ENCODE results near the gene SH2D3A.
A peak's percentile ranks its signal among the peaks of the same experiment; 100 is the strongest.
"Not testable (repeated sequence)": the region's sequence is repeated elsewhere in the genome, so short reads cannot be mapped to it uniquely, and the experiment has no call there.

The SH2D3A gene

DNA sequence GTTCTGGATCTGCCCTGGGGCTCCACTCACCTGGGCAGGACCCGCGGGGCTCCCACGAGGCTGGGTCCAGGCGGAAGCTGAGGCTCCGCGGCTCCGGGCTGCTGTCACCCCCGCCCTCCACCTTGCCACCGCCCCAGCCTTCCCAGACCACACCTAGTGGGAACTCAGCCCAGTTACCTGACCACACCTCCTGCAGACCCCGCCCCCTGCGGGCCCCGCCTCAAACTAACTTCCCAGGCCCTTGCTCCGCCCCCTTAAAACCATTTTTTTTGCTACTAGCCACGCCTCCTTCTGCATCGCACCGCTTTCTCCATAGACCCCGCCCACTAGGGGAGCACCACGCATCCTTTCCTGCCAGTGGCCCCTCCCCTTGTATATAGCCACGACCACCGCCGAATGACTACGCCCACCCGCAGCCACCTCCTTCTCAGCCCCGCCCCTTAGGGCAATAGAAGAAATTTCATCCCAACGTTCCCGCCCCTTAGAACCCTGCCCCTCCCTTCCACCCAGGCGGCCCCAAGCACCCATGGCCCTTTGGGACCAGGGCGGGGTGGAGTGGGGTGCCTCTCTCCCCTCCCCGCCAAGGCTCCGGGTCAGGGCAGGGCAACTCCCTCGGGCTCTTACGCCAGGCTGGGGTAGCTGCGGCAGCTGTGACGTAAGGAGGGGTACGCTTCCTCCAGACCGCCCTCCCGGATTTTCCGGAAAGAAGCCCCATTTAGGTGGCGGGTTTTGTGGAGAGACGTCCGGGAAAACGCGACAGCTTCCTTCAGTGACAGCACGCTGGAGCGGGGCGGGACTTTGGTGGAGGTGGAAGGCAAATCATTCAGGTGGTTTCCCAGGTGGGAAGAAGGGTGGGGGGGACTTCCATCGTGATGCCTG, at the start of gene SH2D3A:
Gene SH2D3A, minus strand, starts transcription at position 79 of the 879 bp plus-strand sequence. CDS start 3,687 bp downstream, outside the sequence.
- DNase-seq (ENCODE audit: low read depth in 2 of 2): peak; percentile 90 to 94

DNA sequence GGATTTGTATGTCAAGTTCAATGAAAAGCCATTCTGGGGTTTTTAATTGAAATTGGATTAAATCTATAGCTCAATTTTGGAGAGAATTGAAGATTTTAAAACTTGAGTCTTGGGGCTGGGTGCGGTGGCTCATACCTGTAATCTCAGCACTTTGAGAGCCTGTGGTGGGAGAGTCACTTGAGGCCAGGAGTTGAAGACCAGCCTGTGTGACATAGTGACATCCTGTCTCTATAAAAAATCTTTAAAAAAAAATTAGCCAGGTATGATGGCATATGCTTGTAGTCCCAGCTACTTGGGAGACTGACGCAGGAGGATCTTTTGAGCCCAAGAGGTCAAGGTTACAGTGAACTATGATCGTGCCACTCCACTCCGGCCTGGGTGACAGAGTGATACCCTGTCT, 46.4 kb upstream of the SH2D3A start:
- no peak for DNase-seq (ENCODE audit: low read depth in 2 of 2)

DNA sequence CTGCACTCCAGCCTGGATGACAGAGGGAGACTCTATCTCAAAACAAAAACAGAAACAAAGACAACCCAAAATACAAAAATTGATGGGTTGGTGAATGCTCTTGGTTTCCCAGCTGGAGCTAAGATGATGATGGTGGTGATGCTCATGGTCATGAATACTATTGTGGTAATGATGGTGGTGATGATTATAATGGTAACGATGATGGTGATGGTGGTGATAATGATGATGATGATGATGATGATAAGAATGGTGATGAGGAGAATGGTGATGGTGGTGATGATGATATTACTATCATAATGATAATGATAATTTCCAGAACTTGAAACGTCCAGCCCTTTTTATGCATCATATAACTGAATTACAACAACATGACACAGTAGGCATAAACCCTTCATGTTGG, 45.4 kb upstream of the SH2D3A start:
- no peak for DNase-seq (ENCODE audit: low read depth in 2 of 2)

DNA sequence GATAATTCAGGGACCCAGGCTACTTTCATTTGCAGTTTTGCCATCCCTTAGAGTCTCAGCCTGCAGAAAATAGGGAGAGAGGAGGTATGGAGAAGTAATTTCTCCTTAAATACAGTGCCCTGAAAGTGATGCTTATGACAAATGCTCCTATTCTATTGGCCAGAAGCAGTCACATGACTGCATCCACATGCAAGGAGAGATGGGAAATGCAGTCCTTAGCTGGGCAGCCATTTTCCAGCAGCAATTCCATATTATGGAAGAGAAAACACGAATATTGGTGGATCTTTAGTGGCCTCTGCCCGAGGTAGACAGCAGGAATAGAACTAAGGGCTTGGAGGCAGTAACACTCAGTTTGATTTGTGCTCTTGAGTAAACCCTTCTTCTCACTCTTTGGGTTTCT, 44.7 kb upstream of the SH2D3A start:
- no peak for DNase-seq (ENCODE audit: low read depth in 2 of 2)

DNA sequence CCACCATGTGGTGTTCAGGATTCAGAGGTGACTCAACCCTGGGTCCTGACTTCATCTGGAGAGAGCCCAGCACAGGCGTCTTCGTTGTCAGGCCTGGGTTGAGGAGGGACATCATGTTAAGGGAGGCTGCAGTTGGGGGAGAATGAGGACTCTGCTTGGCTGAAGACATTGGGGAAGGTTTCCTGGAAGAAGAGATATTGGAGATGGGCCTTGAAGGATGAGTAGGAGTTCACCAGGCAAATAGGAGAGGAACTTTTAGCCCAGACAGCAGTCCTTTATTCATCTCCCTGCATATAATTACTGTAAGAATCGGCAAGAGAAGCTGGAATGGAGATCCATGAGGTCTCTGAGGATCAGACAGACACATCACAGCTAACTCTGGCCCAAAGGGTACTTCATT, 44.1 kb upstream of the SH2D3A start:
- no peak for DNase-seq (ENCODE audit: low read depth in 2 of 2)

DNA sequence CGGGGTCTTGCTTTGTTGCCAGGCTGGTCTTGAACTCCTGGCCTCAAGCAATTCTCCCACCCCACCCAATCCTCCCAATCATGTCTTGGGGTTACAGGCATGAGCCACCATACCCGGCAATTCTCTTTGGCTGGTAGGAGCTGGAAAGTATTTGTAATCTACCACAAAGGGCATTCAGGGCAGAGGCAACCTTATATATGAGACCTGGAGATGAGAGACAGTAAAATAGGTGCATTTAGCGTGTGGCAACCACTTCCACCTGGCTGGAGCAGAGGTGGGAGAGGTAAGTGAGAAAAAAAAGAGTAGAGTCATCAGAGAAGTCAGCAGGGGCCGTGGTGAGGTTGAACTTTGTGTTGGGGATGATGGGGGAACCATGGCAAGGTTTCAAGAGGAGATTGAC, 42.0 kb upstream of the SH2D3A start:
- no peak for DNase-seq (ENCODE audit: low read depth in 2 of 2)

DNA sequence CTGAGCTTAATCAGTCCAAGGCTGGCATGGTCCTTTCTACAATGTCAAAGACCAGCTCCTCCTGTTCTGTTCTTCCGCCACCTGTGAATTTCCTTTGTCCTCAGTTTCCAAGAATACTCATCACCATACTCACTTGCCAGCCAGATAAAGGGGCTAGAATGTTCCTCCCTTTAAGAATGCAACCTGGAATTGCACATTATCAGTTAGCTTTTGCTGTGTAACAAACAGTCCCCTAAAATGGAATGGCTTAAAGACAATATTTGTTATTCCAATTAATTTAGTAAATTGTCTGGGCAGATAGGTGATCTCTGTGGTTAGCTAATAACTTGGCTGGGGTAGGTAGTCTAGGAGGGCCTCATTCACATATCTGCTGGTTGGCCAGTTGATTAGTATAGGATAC, 41.3 kb upstream of the SH2D3A start:
- DNase-seq (ENCODE audit: low read depth in 2 of 2): no peak

DNA sequence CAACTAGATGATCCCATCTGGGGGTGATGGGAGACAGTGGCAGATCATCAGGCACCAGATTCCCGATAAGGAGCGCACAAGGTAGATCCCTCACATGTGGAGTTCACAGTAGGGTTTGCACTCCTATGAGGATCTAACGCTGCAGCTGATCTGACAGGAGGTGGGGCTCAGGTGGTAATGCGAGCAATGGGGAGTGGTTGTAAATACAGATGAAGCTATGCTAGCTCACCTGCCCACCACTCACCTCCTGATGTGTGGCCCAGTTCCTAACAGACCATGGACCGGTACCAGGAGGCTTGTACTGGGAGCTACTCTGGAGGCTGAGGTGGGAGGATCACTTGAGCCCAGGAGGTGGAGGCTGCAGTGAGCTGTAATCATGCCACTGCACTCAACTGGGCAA, 40.1 kb upstream of the SH2D3A start:
- no peak for DNase-seq (ENCODE audit: low read depth in 2 of 2)

DNA sequence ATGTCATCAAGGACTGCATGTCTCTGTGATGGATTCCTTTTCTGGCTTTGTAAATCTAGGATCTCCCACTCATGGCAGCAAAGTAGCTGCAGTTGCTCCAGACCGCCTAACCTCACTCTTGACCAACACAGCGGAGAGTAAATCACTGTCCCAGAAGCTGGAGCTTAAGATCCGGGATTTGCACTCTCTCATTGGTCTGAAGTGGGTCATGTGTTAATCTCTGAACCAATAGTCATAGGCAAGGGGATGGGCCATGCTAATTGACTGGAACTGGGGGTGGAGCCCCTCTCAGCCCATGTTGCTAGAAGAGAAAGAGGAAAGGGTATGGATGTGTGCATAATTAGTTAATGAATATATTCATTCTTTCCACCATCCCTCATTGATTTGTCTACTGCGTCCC, 39.3 kb upstream of the SH2D3A start:
- DNase-seq (ENCODE audit: low read depth in 2 of 2): no peak

DNA sequence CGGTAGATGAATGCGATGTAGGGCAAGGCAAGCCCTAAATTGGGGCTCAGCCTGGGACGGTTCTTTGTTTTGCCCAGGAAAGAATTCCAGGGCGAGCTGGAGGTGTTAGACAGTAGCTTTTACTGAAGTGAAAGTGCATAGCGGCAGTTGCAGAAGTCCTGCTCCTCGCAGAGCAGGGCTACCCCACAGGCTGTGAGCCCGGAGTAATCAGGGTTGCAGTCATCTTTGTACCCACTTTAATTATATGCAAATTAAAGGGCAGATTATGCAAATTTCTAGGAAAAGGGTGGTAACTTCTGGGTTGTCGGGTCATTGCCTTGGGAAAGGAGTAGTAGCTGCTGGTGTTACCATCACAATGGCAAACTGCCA, 35.8 kb upstream of the SH2D3A start:
- no peak for DNase-seq (ENCODE audit: low read depth in 2 of 2)

DNA sequence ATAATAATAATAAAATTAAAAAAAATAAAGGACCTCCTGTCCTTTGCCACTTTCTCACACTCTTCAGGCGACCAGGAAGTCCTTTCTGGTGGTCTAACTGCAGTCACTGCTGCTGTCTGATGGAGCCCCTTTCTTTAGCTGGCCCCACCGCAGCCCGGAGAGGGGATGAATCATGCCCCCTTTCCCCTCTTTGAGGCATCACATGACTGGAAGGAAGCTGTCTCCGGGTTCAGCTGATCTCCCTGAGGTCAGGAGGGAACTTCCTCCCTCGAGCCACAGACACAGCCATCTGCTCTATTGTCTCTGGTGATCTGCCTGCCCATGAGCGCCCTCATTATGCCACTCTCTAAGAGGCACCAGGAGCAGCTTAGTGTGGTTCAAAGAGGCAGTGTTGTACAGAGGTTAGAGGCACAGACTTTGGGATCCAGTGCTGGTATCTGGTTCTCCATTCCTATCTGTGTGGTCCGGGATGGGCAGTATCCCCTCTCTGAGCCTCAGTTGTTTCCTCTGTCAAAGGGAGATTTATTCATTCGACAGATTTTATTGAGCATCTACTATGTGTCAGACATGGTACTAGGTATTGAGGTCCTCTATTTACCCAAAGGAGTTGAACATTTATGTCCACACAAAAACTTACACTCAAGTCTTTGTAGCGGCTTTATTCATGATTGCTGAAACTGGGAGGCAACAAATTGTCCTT, 35.3 kb upstream of the SH2D3A start:
- peak; percentile 24 to 30 for DNase-seq (ENCODE audit: low read depth in 2 of 2)

DNA sequence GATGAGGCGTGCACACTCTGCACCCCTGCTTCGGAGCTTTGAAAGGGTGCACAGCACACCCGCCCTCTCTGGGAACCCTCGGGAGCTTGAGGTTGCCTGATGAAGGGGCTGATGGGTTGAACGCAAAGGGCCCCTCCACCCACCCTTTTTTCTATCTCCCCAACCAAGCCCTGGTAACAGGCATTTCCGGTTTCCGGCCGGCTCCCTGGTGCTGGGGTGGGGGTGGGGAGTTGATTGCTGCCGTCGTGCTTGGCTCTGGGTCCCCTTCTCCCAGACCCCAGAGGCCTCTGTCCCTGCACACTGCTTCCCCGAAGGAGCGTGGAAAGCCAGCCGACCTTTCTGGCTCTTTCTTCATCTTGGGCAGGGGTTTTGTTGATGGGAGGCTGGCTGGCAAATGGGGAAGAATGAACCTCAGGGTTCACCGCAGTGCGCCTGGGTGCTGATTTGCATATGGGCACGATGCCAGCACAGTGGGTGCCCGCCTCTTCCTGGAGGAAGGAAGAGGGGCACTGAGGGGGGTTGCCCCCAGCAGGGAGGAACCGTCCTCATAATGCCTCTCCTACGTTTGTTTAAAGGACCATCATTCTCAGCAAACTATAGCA, 34.4 kb upstream of the SH2D3A start:
- DNase-seq (ENCODE audit: low read depth in 2 of 2): peak; percentile 51 to 63

DNA sequence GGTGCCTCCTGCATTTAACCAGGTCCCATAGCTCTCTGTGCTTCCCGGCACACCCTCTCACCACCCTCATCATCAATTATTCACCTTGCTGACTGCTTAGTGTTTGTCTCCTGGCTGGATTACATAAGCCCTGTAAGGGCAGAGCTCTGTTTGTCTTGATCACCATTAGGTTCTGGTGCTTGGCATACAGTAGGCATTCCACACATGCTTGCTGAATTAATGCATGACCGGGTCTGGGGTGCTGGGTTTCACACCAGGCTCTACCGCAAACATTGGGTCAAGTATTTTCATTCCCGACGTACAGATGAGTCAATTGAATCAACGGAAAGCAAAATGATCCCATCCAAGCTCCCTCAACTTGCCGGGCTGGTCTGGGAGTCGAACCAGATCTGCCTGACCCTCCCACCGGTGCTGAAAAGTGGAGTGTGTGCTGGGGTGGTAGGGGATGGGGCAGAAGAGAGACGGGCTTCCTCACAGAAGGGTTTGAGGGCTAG, 33.8 kb upstream of the SH2D3A start:
- DNase-seq (ENCODE audit: low read depth in 2 of 2): no peak

DNA sequence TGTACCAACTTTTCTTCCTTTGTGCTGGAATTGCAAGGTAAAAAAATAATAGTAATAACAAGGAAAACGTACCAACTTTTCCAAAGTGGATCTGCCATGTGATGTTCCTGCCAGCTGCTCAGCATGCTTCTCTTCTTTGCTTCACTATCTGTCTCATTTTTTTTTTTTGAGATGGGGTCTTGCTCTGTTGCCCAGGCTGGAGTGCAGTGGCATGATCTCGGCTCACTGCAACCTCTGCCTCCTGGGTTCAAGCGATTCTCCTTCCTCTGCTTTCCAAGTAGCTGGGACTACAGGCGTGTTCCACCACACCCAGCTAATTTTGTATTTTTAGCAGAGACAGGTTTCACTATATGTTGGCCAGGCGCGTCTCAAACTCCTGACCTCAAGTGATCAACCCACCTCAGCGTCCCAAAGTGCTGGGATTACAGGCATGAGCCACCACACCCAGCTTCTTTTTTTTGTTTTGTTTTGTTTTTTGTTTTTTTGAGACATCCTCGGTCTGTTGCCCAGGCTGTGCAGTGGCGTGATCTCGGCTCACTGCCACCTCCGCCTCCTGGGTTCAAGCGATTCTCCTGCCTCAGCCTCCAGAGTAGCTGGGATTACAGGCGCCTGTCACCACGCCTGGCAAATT, 33.0 kb upstream of the SH2D3A start:
- not testable (repeated sequence) for DNase-seq (ENCODE audit: low read depth in 2 of 2)

DNA sequence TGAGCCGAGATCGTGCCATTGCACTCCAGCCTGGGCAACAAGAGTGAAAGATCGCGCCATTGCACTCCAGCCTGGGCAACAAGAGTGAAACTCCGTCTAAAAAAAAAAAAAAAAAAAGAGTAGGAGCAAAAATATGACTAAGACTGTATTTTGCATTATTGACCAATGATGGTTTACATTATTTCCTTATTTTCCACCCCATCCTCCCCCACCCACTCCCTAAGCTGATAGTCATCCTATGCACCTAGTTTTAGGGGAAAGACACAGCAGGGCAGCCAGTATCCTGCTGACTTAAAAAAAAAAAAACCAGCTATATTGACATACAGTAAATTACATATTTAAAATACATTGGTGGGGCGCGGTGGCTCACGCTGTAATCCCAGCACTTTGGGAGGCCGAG, 30.4 kb upstream of the SH2D3A start:
- DNase-seq (ENCODE audit: low read depth in 2 of 2): no peak

DNA sequence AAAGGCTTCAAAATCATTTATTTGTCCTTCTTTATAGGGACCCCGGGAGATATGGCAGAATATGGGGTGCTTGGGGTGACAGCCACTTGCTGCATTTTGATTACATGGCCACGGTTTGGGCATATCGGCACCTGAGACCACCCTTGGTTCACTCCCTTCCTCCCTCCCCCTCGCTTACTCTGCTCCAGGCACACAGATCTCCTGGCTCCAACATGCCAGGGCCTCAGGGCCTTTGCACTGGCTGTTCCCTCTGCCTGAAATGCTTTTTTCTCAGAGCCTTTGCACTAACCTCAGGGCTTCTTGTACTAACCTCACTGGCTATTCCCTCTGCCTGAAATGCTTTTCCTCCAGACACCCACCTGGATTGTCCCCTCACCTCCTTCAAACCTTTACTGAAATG, 29.0 kb upstream of the SH2D3A start:
- no peak for DNase-seq (ENCODE audit: low read depth in 2 of 2)

DNA sequence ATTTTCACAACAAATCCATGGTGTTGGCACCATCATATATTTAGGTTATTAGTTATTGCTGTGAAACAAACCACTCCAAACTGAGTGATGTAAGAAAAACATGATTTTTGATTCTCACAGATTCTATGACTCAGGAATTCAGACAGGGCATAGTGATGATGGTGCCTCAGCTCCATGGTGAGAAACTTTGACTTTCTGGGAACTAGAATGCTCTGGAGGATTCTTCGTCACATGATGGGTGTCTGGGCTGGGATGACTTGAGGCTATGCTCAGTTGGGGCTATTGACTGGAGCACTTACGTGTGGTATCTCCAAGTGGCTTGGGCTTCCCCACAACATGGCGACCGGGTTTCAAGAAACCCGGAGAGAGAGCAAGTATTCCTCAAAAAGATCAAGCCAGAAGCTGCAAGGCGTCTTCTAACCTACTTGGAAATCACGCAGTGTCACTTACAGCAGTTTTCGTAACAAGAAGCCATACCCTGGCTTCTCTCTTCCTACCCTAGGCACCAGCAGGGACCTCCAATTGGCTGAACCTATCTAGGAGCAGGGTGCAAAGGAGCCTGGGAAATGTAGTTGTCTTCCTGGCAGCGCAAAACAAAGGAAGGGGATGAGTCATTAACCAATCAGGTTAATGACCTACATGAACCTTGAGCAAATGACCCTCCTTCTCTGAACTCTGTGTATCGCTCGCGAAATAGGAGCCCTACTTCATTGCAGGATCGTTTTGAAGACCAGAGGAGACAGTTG, 27.6 kb upstream of the SH2D3A start:
- DNase-seq (ENCODE audit: low read depth in 2 of 2): no peak

DNA sequence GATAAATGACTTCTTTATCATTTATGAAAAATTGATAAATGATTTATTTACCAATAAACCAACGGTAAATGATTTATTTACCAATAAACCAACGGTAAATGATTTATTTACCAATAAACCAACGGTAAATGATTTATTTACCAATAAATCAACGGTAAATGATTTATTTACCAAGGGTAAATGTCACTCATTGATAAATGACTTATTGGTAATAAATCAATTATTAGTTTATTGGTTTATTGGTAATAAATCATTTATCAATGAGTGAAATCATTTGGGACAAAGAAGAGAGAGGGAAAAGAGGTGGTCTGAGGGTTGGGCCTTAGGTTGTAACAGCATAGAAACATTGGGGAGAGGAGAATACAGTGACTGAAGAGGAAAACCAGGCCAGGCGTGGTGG, 26.7 kb upstream of the SH2D3A start:
- DNase-seq (ENCODE audit: low read depth in 2 of 2): no peak

DNA sequence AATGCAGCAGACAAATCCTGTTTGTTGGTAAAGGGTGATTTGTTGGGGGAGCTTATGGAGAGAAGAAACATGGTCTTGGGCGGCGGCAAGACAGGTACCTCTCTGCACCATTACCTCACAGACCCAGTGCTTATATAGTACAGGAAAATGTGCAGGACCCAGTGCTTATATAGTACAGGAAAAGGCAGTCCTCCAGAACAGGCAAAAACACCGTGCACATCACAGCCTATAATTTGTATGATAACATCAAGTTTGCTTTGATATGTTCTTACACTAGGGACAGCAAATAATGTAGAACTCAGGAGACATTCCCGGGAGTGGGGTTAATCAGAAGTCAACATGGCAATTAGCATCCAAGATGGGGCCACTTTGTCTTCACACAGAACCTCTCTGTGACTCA, 26.2 kb upstream of the SH2D3A start:
- DNase-seq (ENCODE audit: low read depth in 2 of 2): no peak

DNA sequence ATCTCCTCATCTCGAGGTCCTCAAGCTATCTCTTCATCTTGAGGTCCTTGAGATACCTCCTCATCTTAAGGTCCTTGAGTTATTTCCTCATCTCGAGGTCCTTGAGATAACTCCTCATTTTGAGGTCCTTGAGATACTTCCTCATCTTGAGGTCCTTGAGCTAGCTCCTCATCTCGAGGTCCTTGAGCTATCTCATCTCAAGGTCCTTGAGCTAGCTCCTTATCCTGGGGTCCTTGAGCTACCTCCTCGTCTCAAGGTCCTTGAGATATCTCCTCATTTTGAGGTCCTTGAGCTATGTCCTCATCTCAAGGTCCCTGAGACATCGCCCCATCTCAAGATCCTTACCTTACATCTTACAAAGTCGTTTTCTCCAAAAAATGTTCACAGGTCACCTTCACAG, 24.0 kb upstream of the SH2D3A start:
- no peak for DNase-seq (ENCODE audit: low read depth in 2 of 2)
